PC-3 (cell line): ENCODE data around the gene NFIX. TPM values are rescaled to one million over a fixed set of nuclear protein-coding genes. Genes with fewer than 3 reads are reported as not detected.

Experiments
- ATAC-seq: fragments of 200-7000 bp; cut with Tn5 transposase; 2 replicates; pipeline ENCODE4 v1.9.1; 2020; ENCODE audit warnings: mild to moderate bottlenecking, moderate library complexity
- BruUV-seq: library from RNA; stranded (reverse); fragments of 400-500 nt; replicated peaks from 2 replicates; lab custom pipeline; 2021; lab: Mats Ljungman, UMichigan
- CTCF ChIA-PET: fragments of 300-600 bp; sonication (Branson Sonifier 250); formaldehyde crosslinking; loops from one replicate; lab custom pipeline; 2022; ENCODE audit warnings: antibody characterized with exemption; lab: Charles Lee
- POLR2A ChIA-PET: fragments of 300-600 bp; sonication (Branson Sonifier 250); formaldehyde crosslinking; loops from one replicate; lab custom pipeline; 2022; ENCODE audit warnings: antibody characterized with exemption; ENCODE audit not compliant: unreplicated experiment; lab: Charles Lee
- DNase-seq: peaks from one replicate; pipeline ENCODE4 v3.0.0-alpha.2; 2015
- H2AFZ ChIP-seq: fragments of 300-600 bp; sonication (generic); 2 replicates; pipeline ENCODE4 v1.6.0; 2016; ENCODE audit warnings: antibody characterized with exemption, low read length
- H3F3A ChIP-seq: fragments of 300-600 bp; sonication (generic); one replicate; pipeline ENCODE4 v1.6.0; 2017; ENCODE audit warnings: antibody characterized with exemption, low read length, control low read depth, mild to moderate bottlenecking; ENCODE audit not compliant: unreplicated experiment
- H3K27ac ChIP-seq: fragments of 300-600 bp; sonication (generic); 2 replicates; pipeline ENCODE4 v1.5.1; 2016; ENCODE audit warnings: mild to moderate bottlenecking, low read length
- H3K27me3 ChIP-seq: fragments of 300-600 bp; sonication (generic); 2 replicates; pipeline ENCODE4 v1.6.1; 2016; ENCODE audit warnings: low read length, mixed read lengths
- H3K36me3 ChIP-seq: fragments of 300-600 bp; sonication (generic); 2 replicates; pipeline ENCODE4 v1.6.1; 2016; ENCODE audit warnings: low read depth, mixed run types, low read length, mixed read lengths
- H3K4me1 ChIP-seq: fragments of 300-600 bp; sonication (generic); 2 replicates; pipeline ENCODE4 v1.5.1; 2016; ENCODE audit warnings: low read length; ENCODE audit not compliant: insufficient read depth
- H3K4me2 ChIP-seq: fragments of 300-600 bp; sonication (generic); 2 replicates; pipeline ENCODE4 v1.6.0; 2016; ENCODE audit warnings: low read length
- H3K4me3 ChIP-seq: fragments of 300-600 bp; sonication (generic); 2 replicates; pipeline ENCODE4 v1.5.1; 2016; ENCODE audit warnings: mild to moderate bottlenecking, low read length, mixed read lengths
- H3K79me2 ChIP-seq: fragments of 300-600 bp; sonication (generic); 2 replicates; pipeline ENCODE4 v1.6.1; 2017; ENCODE audit warnings: low read length, mixed read lengths
- H3K9ac ChIP-seq: fragments of 300-600 bp; sonication (generic); 2 replicates; pipeline ENCODE4 v1.6.0; 2016; ENCODE audit warnings: mild to moderate bottlenecking, low read length
- H3K9me2 ChIP-seq: fragments of 300-600 bp; sonication (generic); replicated peaks from 2 replicates; pipeline ENCODE4 v1.6.1; 2016; ENCODE audit warnings: mixed run types, low read length, mixed read lengths
- H3K9me3 ChIP-seq: fragments of 300-600 bp; sonication (generic); 2 replicates; pipeline ENCODE4 v1.6.1; 2016; ENCODE audit warnings: low read length, mixed read lengths
- H4K20me1 ChIP-seq: fragments of 300-600 bp; sonication (generic); 2 replicates; pipeline ENCODE4 v1.6.1; 2016; ENCODE audit warnings: low read length, mixed read lengths
- EZH2 ChIP-seq: fragments of 300-600 bp; sonication (generic); IDR thresholded peaks from one replicate; pipeline ENCODE4 v1.6.1; 2017; ENCODE audit warnings: antibody characterized with exemption, mild to moderate bottlenecking, low read length; ENCODE audit not compliant: unreplicated experiment
- EZH2phosphoT487 ChIP-seq: fragments of 300-600 bp; sonication (generic); IDR thresholded peaks from 2 replicates; pipeline ENCODE4 v1.6.1; 2018; ENCODE audit warnings: mild to moderate bottlenecking, antibody characterized with exemption, low read length, borderline replicate concordance
- intact Hi-C: fragments of 100-400 bp; cut with micrococcal nuclease; formaldehyde crosslinking; loops from 2 replicates; pipeline ENCODE4 v1.9.0; 2023
- total RNA-seq: library from RNA; depleted of rRNA; stranded (reverse); fragments of >200 nt; gene quantifications from 2 replicates; pipeline ENCODE4 v1.2.3, GENCODE V29; 2014
- TF ChIP-seq, protein P1 (sequence below): fragments of 300-600 bp; sonication (generic); conservative IDR thresholded peaks from 2 replicates; pipeline ENCODE4 v1.5.1; 2017; ENCODE audit warnings: antibody characterized with exemption, low read depth, mild to moderate bottlenecking, low read length

Gene NFIX
- total RNA-seq, 1 experiment from 2014 or later, result 43.3 TPM

DNA sequence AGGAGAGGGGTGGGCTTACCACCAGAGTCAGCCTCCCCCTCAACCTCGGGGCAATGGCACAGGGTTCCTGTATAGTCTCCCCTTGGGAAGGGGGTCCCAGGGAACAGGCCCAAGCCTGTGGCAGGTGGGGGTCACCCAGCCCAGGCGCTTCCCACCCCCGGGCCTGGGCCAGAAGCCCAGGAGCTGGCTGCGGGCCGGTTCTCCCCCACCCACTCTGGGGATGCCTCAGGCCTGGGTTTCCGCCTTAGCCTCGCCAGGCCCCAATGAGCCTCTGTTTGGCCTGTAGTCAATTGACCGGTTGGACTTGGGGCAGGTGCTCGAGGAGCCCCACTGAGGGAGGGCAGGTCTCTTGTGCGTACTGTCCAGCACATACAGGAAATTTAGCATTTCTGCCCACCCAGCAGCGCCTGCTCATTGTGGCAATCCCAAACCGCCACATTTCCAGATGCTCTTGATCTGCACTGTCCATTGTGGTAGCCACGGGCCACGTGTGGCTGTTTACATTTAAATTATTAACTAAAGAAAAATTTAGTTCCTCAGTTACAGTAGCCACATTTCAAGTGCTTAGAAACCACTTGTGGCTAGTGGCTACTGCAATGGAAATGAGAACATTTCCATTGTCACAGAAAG is 97.4 kb downstream of the NFIX start:
- Histone ChIP-seq H3K4me2 (no peak overlapping the region), H3K4me3 (no peak overlapping the region), H3K36me3 (no peaks in the 10 kb centered on the region), H3K9ac (no peak overlapping the region), H3K9me3 (no peaks in the 10 kb centered on the region), H2AFZ (no peak overlapping the region), H4K20me1 (no peaks in the 10 kb centered on the region), H3K27ac (no peak overlapping the region), H3K79me2 (no peaks in the 10 kb centered on the region), H3F3A (no peaks in the 10 kb centered on the region), H3K4me1 (peaks cover 9% of the 10 kb centered on the region; the same call in 1 of the 2 replicates), H3K9me2 (no peaks in the 10 kb centered on the region), H3K27me3 (no peaks in the 10 kb centered on the region)
- no peak for ATAC-seq
- intact Hi-C loops, result loop anchor here (2.0 kb wide), 1 partner anchor 16 kb away; no protein-coding TSS in a partner anchor
- BruUV-seq, result no TSS peak
- ChIA-PET POLR2A (interaction anchor here (0.5 kb wide), 1 partner anchor 210 kb away, joined by 3 read pairs; no protein-coding TSS in a partner anchor), CTCF (interaction anchor here (1.2 kb wide), 1 partner anchor 16 kb away, joined by 68 read pairs; no protein-coding TSS in a partner anchor)
- TF ChIP-seq, protein P1, sequence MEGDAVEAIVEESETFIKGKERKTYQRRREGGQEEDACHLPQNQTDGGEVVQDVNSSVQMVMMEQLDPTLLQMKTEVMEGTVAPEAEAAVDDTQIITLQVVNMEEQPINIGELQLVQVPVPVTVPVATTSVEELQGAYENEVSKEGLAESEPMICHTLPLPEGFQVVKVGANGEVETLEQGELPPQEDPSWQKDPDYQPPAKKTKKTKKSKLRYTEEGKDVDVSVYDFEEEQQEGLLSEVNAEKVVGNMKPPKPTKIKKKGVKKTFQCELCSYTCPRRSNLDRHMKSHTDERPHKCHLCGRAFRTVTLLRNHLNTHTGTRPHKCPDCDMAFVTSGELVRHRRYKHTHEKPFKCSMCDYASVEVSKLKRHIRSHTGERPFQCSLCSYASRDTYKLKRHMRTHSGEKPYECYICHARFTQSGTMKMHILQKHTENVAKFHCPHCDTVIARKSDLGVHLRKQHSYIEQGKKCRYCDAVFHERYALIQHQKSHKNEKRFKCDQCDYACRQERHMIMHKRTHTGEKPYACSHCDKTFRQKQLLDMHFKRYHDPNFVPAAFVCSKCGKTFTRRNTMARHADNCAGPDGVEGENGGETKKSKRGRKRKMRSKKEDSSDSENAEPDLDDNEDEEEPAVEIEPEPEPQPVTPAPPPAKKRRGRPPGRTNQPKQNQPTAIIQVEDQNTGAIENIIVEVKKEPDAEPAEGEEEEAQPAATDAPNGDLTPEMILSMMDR, result no peak
- TF ChIP-seq EZH2phosphoT487 (no peak), EZH2 (no peak)
- DNase-seq, result no peak

DNA sequence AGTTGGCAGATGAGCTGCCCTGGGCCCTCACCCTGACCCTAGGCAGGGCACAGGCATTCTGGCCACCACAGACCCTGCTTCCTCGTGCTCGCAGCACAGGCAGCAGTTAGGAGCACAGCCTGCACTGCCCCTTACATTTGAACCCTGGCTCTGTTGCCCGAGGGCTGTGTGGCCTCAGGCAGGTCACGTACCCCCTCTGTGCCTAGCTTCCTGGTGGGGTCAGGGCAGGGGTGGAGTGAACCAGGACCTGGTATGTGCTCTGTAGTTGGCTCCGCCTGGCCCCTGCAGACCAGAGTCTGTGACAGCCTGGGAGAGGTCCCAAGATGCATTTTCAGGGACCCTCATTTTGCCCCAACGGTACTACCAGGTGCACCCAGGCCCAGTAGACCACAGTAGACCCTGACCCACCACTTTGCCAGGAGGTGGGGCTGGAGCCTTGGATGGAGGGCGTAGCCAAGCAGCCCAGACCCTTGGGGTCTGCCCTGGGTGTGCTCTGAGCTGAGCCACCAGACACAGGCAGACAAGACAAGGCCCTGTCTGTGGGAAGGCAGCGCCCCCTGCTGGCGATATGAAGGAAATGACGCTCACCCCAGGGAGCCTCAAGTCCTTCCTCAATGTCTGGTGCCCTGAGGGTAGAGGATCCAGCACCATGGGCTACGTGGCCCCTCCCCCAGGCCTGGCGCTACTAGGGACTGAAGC is 98.3 kb downstream of the NFIX start:
- TF ChIP-seq, protein P1, result peak; percentile 100
- TF ChIP-seq EZH2phosphoT487, result no peak
- no peak for TF ChIP-seq EZH2
- H3K79me2 ChIP-seq, result no peaks in the 10 kb centered on the region
- H3K4me2 ChIP-seq, result 0 out of 2 replicates have a peak overlapping the region, but pooled peaks have one; percentile 0
- no peaks in the 10 kb centered on the region for H3K9me2 ChIP-seq
- H3F3A ChIP-seq, result no peaks in the 10 kb centered on the region
- no peaks in the 10 kb centered on the region for H4K20me1 ChIP-seq
- CTCF ChIA-PET, result interaction anchor here (0.8 to 2.5 kb wide), 5 partner anchors 11 to 128 kb away, joined by 3 to 53 read pairs (median 7); no protein-coding TSS in a partner anchor
- H3K36me3 ChIP-seq, result no peaks in the 10 kb centered on the region
- H3K4me1 ChIP-seq, result peaks cover 11% of the 10 kb centered on the region; the same call in 1 of the 2 replicates
- POLR2A ChIA-PET, result interaction anchor here (0.5 to 1.0 kb wide), 3 partner anchors 12 to 211 kb away, joined by 3 read pairs; no protein-coding TSS in a partner anchor
- no peak overlapping the region for H2AFZ ChIP-seq
- H3K9me3 ChIP-seq, result no peaks in the 10 kb centered on the region
- peak; percentile 95 for DNase-seq
- peak; percentile 74 for ATAC-seq
- no peak overlapping the region for H3K27ac ChIP-seq
- intact Hi-C loops, result loop anchor here (1.0 to 2.0 kb wide), 3 partner anchors 15 to 115 kb away; no protein-coding TSS in a partner anchor
- H3K9ac ChIP-seq, result no peak overlapping the region
- no peaks in the 10 kb centered on the region for H3K27me3 ChIP-seq
- no peak overlapping the region for H3K4me3 ChIP-seq
- no TSS peak for BruUV-seq
